Sigmoid colon (tissue), 4 donors: ENCODE results near the gene MRPS34.

ENCODE experiments used
- CTCF ChIP-seq, 4 experiments: fragments of 450-650 bp in 3 of 4; fragments of 200-600 bp in 1 of 4; IDR thresholded peaks; one replicate each; pipeline ENCODE4 v1.5.1; 2016 to 2019; ENCODE audit warnings: antibody characterized with exemption in 4 of 4, mild to moderate bottlenecking in 3 of 4, moderate library complexity in 2 of 4
- EP300 ChIP-seq, 4 donors: sonication (generic); formaldehyde crosslinking; IDR thresholded peaks; one replicate each; pipeline ENCODE4 v1.6.1; 2017; ENCODE audit warnings: antibody characterized with exemption in 4 of 4
- POLR2AphosphoS5 ChIP-seq, 4 donors: sonication (generic); formaldehyde crosslinking; IDR thresholded peaks; one replicate each; pipeline ENCODE4 v1.6.1; 2017; ENCODE audit warnings: antibody characterized with exemption in 4 of 4

- TF ChIP-seq CTCF (IDR thresholded peaks at IDR 0.05) (peak in 3 of 4 experiments; percentile 59 to 78 (median 60)), POLR2AphosphoS5 (IDR thresholded peaks at IDR 0.05) (no peak), EP300 (IDR thresholded peaks at IDR 0.05) (no peak)
Measured at GRCh38 chr16:1723450-1724147, 49.3 kb downstream of the MRPS34 start.
